GM12878 (cell line): ENCODE data around the gene KLK6. TPM values are rescaled to one million over a fixed set of nuclear protein-coding genes. Genes with fewer than 3 reads are reported as not detected.

Experiments used
- ATAC-seq: fragments of 200-7000 bp; cut with Tn5 transposase; 3 replicates; pipeline ENCODE4 v1.9.1; 2020; ENCODE audit warnings: mild to moderate bottlenecking, moderate library complexity
- BruUV-seq: library from RNA; stranded (reverse); fragments of 400-500 nt; replicated peaks from 2 replicates; lab custom pipeline; 2021; lab: Mats Ljungman, UMichigan
- CTCF ChIA-PET: fragments of 300-600 bp; sonication (Branson Sonifier 250); formaldehyde crosslinking; extraction: SDS; loops from one replicate; lab custom pipeline; 2021; ENCODE audit warnings: inconsistent platforms; lab: Yijun Ruan, JAX
- POLR2A ChIA-PET: fragments of 350-600 bp; formaldehyde crosslinking; extraction: SDS; loops from one replicate; lab custom pipeline; 2021; ENCODE audit warnings: inconsistent platforms; lab: Charles Lee
- RAD21 ChIA-PET: fragments of 300-600 bp; sonication (Branson Sonifier 250); formaldehyde crosslinking; loops from one replicate; lab custom pipeline; 2023; ENCODE audit warnings: antibody characterized with exemption; ENCODE audit not compliant: unreplicated experiment; lab: Charles Lee
- SMC1A ChIA-PET: fragments of 300-600 bp; sonication (Branson Sonifier 250); formaldehyde crosslinking; loops from one replicate; lab custom pipeline; 2023; ENCODE audit not compliant: unreplicated experiment, uncharacterized antibody; lab: Charles Lee
- DNase-seq: peaks from one replicate; pipeline ENCODE4 v3.0.0-alpha.2; 2011; ENCODE audit warnings: low read depth, low spot score
- FAIRE-seq: peaks from 3 replicates; lab custom pipeline; 2011; peaks lifted over from hg19 to GRCh38; lab: Jason Lieb, UNC
- H2AFZ ChIP-seq: 2 replicates; pipeline ENCODE4 v1.6.0; 2011; ENCODE audit warnings: low read depth, low read length, control low read depth; ENCODE audit not compliant: control insufficient read depth
- H3K27ac ChIP-seq: 2 replicates; pipeline ENCODE4 v1.5.1; 2011; ENCODE audit warnings: control low read depth; ENCODE audit not compliant: control insufficient read depth, insufficient read depth
- H3K27me3 ChIP-seq, 2 experiments: replicated peaks in 1 of 2; 2 replicates each; pipeline versions ENCODE4 v1.6.0 to v1.6.1; 2011; ENCODE audit warnings: low read length in 1 of 2; ENCODE audit not compliant: control insufficient read depth in 2 of 2, insufficient read depth in 2 of 2
- H3K36me3 ChIP-seq, 2 experiments: 2 replicates each; pipeline ENCODE4 v1.5.1; 2011; ENCODE audit warnings: low read length in 1 of 2; ENCODE audit not compliant: control insufficient read depth in 2 of 2, insufficient read depth in 2 of 2
- H3K4me1 ChIP-seq: 2 replicates; pipeline ENCODE4 v1.6.1; 2011; ENCODE audit warnings: mild to moderate bottlenecking, low read length, moderate library complexity, mixed read lengths; ENCODE audit not compliant: control insufficient read depth, insufficient read depth
- H3K4me2 ChIP-seq: 2 replicates; pipeline ENCODE4 v1.6.0; 2011; ENCODE audit warnings: control low read depth; ENCODE audit not compliant: control insufficient read depth, insufficient read depth
- H3K4me3 ChIP-seq: fragments of 200-600 bp; sonication (generic); 2 replicates; pipeline ENCODE4 v1.5.1; 2016
- H3K79me2 ChIP-seq: 2 replicates; pipeline ENCODE4 v1.6.0; 2011; ENCODE audit warnings: low read length; ENCODE audit not compliant: control insufficient read depth, insufficient read depth
- H3K9ac ChIP-seq: 2 replicates; pipeline ENCODE4 v1.8.0; 2011; ENCODE audit warnings: low read length, control low read depth, mixed read lengths; ENCODE audit not compliant: control insufficient read depth, insufficient read depth
- H3K9me3 ChIP-seq: replicated peaks from 3 replicates; pipeline ENCODE4 v1.5.1; 2011; ENCODE audit warnings: mild to moderate bottlenecking, low read length; ENCODE audit not compliant: control insufficient read depth, insufficient read depth
- H4K20me1 ChIP-seq: 2 replicates; pipeline ENCODE4 v1.6.0; 2011; ENCODE audit not compliant: control insufficient read depth, insufficient read depth
- BMI1 ChIP-seq: fragments of 450-650 bp; IDR thresholded peaks from 2 replicates; pipeline ENCODE4 v1.6.1; 2016; ENCODE audit warnings: mild to moderate bottlenecking, moderate library complexity, borderline replicate concordance
- BRCA1 ChIP-seq: IDR thresholded peaks from 2 replicates; pipeline ENCODE4 v1.6.1; 2011; ENCODE audit warnings: low read depth, low read length, improper control_type of control experiment
- CUX1 ChIP-seq: IDR thresholded peaks from 2 replicates; pipeline ENCODE4 v1.6.1; 2012; ENCODE audit warnings: improper control_type of control experiment, low read depth, low read length; ENCODE audit not compliant: insufficient replicate concordance
- ESRRA ChIP-seq: IDR thresholded peaks from 2 replicates; pipeline ENCODE4 v1.6.1; 2012; ENCODE audit warnings: mild to moderate bottlenecking, low read length, improper control_type of control experiment
- NFYA ChIP-seq: IDR thresholded peaks from 2 replicates; pipeline ENCODE4 v1.6.1; 2011; ENCODE audit warnings: low read depth, mild to moderate bottlenecking, low read length, improper control_type of control experiment, borderline replicate concordance
- PBX3 ChIP-seq: IDR thresholded peaks from 2 replicates; pipeline ENCODE4 v1.6.1; 2011; ENCODE audit warnings: mild to moderate bottlenecking, low read depth, low read length, moderate library complexity; ENCODE audit not compliant: insufficient replicate concordance
- PML ChIP-seq: IDR thresholded peaks from 2 replicates; pipeline ENCODE4 v1.6.1; 2012; ENCODE audit warnings: low read length, inconsistent platforms
- RELB ChIP-seq: fragments of 450-650 bp; IDR thresholded peaks from 2 replicates; pipeline ENCODE4 v1.6.1; 2017; ENCODE audit warnings: low read depth, mild to moderate bottlenecking, moderate library complexity
- SUZ12 ChIP-seq: fragments of 200-600 bp; sonication (generic); IDR thresholded peaks from one replicate; pipeline ENCODE4 v1.6.1; 2018; ENCODE audit warnings: antibody characterized with exemption, mild to moderate bottlenecking; ENCODE audit not compliant: unreplicated experiment
- ZNF622 ChIP-seq: fragments of 450-650 bp; IDR thresholded peaks from 2 replicates; pipeline ENCODE4 v1.6.1; 2017; ENCODE audit warnings: mild to moderate bottlenecking, inconsistent platforms
- WGBS: methylation state at CpG from one replicate; pipeline ENCODE4 v1.1.6; 2016; ENCODE audit warnings: low lambda C conversion rate; ENCODE audit not compliant: insufficient replicate concordance, insufficient coverage; ENCODE audit errors: missing lambda C conversion rate; 5-methylcytosine and 5-hydroxymethylcytosine counted together
- in situ Hi-C: fragments of 300-500 bp; cut with MboI; formaldehyde crosslinking; loops from 9 replicates; pipeline ENCODE4 v1.14.3; 2018; ENCODE audit warnings: mixed read lengths
- intact Hi-C: fragments of 100-400 bp; cut with micrococcal nuclease; formaldehyde crosslinking; loops from one replicate; pipeline ENCODE4 v1.14.2; 2022; ENCODE audit not compliant: unreplicated experiment
- polyA plus RNA-seq, 11 experiments: library from polyadenylated mRNA; depleted of rRNA in 4 of 11; unstranded in 6 of 11; stranded (reverse) in 5 of 11; fragments of >200 nt; fragmentation: Nextera tagmentation in 4 of 11; fragmentation: Illumina TruSeq in 1 of 11; extraction: Ambion mirVana in 4 of 11; extraction: Trizol in 1 of 11; gene quantifications; 1 replicate in 1 of 11; 2 replicates in 10 of 11; pipeline versions ENCODE4 v1.2.1 to v1.2.3, GENCODE V29; 2011 to 2016; ENCODE audit warnings: inconsistent platforms in 2 of 11, missing spikeins in 2 of 11, low read depth in 1 of 11
- total RNA-seq, 4 experiments: library from RNA; depleted of rRNA in 3 of 4; stranded (reverse); fragments of >200 nt in 3 of 4; fragmentation: Illumina TruSeq in 1 of 4; extraction: Trizol in 1 of 4; gene quantifications; 2 replicates each; pipeline versions ENCODE4 v1.2.1 to v1.2.3, GENCODE V29; 2013 to 2021

Gene KLK6
- total and polyA plus RNA-seq, 10 of the 15 experiments (the other 5 are each of a cell fraction or from before 2014, with no cell fraction given), result not detected

- DNase-seq, result no peak
- Histone ChIP-seq H3K4me2 (no peak overlapping the region), H3K9me3 (no peaks in the 10 kb centered on the region), H3K27me3 (no peaks in the 10 kb centered on the region; a peak in 1 of 4 replicates), H3K79me2 (no peaks in the 10 kb centered on the region), H4K20me1 (no peaks in the 10 kb centered on the region), H2AFZ (no peak overlapping the region), H3K9ac (no peak overlapping the region), H3K4me1 (no peaks in the 10 kb centered on the region), H3K36me3 (no peaks in the 10 kb centered on the region), H3K4me3 (no peak overlapping the region), H3K27ac (no peak overlapping the region)
- TF ChIP-seq BMI1 (no peak), BRCA1 (no peak), ZNF622 (no peak), RELB (no peak), NFYA (no peak), CUX1 (no peak), ESRRA (no peak), SUZ12 (no peak), PBX3 (no peak), PML (no peak)
- intact Hi-C loops (no loop called here), in situ Hi-C loops (no loop called here)
- BruUV-seq, result no TSS peak
- 16% methylated on average over 7 of the region's 8 CpGs for WGBS
- ChIA-PET POLR2A (no interaction called here), RAD21 (no interaction called here), CTCF (interaction anchor here (1.0 kb wide), 1 partner anchor 42 kb away, joined by 3 read pairs; no protein-coding TSS in a partner anchor), SMC1A (no interaction called here)
- FAIRE-seq, result no peak
- no peak for ATAC-seq
These were observed 10.4 kb upstream of the KLK6 start for GRCh38 chr19:50979758-50980157.
